B cell (primary cell): ENCODE data around the gene OR5C1.
"Not testable (repeated sequence)": the region's sequence is repeated elsewhere in the genome, so short reads cannot be mapped to it uniquely, and the experiment has no call there.

Experiments used
- CTCF ChIP-seq: fragments of 200-600 bp; IDR thresholded peaks from one replicate; pipeline ENCODE4 v1.8.0; 2022; ENCODE audit warnings: antibody characterized with exemption, mild to moderate bottlenecking
- EZH2 ChIP-seq: IDR thresholded peaks from 2 replicates; pipeline ENCODE4 v1.6.1; 2012; ENCODE audit warnings: borderline replicate concordance, low read depth, mild to moderate bottlenecking, moderate library complexity, low read length; ENCODE audit not compliant: insufficient read depth, poor library complexity, severe bottlenecking

- not testable (repeated sequence) for TF ChIP-seq CTCF, EZH2
These were observed 40.2 kb downstream of the OR5C1 start for GRCh38 chr9:122828965-122829284.
